HEK293 (cell line): ENCODE data around the gene NT5DC3.

Experiments
- CTCF ChIA-PET: fragments of 350-600 bp; formaldehyde crosslinking; extraction: SDS; loops from one replicate; lab custom pipeline; 2021; ENCODE audit warnings: antibody characterized with exemption; lab: Yijun Ruan, JAX
- POLR2A ChIA-PET: fragments of 300-600 bp; formaldehyde crosslinking; extraction: SDS; loops from one replicate; lab custom pipeline; 2020; ENCODE audit warnings: antibody characterized with exemption, inconsistent platforms; lab: Yijun Ruan, JAX
- H3K27ac ChIP-seq: fragments of 200-500 bp; sonication (Bioruptor generic); 2 replicates; pipeline ENCODE4 v1.5.1; 2014; ENCODE audit warnings: low read depth, low read length, control low read depth, inconsistent platforms; ENCODE audit errors: extremely low read depth
- H3K36me3 ChIP-seq, 2 experiments: fragments of 200-500 bp in 1 of 2; sonication (Bioruptor generic) in 1 of 2; 1 replicate in 1 of 2; 2 replicates in 1 of 2; pipeline ENCODE4 v1.5.1; 2014 to 2017; ENCODE audit warnings: inconsistent platforms in 2 of 2, low read length in 2 of 2; ENCODE audit not compliant: control insufficient read depth in 2 of 2, insufficient read depth in 1 of 2
- H3K4me1 ChIP-seq: fragments of 200-500 bp; sonication (Bioruptor generic); 2 replicates; pipeline ENCODE4 v1.5.1; 2014; ENCODE audit warnings: mild to moderate bottlenecking, low read length, inconsistent platforms; ENCODE audit not compliant: control insufficient read depth, insufficient read depth
- H3K4me3 ChIP-seq: 2 replicates; pipeline ENCODE4 v1.5.1; 2011; ENCODE audit warnings: low read depth, mild to moderate bottlenecking, control low read depth, low read length, moderate library complexity
- H3K9me3 ChIP-seq: fragments of 200-500 bp; sonication (Bioruptor generic); 2 replicates; pipeline ENCODE4 v1.5.1; 2014; ENCODE audit warnings: low read depth, low read length, inconsistent platforms; ENCODE audit not compliant: control insufficient read depth, insufficient read depth
- AEBP2 ChIP-seq: fragments of 450-650 bp; formaldehyde crosslinking; IDR thresholded peaks from 2 replicates; pipeline ENCODE4 v1.5.1; 2016; ENCODE audit warnings: missing biosample characterization, missing genetic modification characterization, borderline replicate concordance
- GLI2 ChIP-seq: fragments of 450-650 bp; formaldehyde crosslinking; IDR thresholded peaks from 2 replicates; pipeline ENCODE4; 2017; ENCODE audit warnings: missing biosample characterization, missing genetic modification characterization, low read depth, borderline replicate concordance
- GLIS1 ChIP-seq: fragments of 450-650 bp; formaldehyde crosslinking; IDR thresholded peaks from 2 replicates; pipeline ENCODE4 v1.5.1; 2016; ENCODE audit warnings: missing biosample characterization, missing genetic modification characterization
- KLF1 ChIP-seq: fragments of 450-650 bp; formaldehyde crosslinking; IDR thresholded peaks from 2 replicates; pipeline ENCODE4 v1.5.1; 2016; ENCODE audit warnings: missing biosample characterization, missing genetic modification characterization
- TRIM28 ChIP-seq: IDR thresholded peaks from 2 replicates; pipeline ENCODE4 v1.6.1; 2011; ENCODE audit warnings: low read length, control low read depth, borderline replicate concordance
- ZBTB17 ChIP-seq: fragments of 450-650 bp; formaldehyde crosslinking; IDR thresholded peaks from 2 replicates; pipeline ENCODE4 v1.5.1; 2016; ENCODE audit warnings: missing biosample characterization, missing genetic modification characterization
- ZBTB26 ChIP-seq: fragments of 450-650 bp; formaldehyde crosslinking; optimal IDR thresholded peaks from 2 replicates; pipeline ENCODE3; 2016; ENCODE audit warnings: missing biosample characterization, mild to moderate bottlenecking, missing genetic modification characterization
- ZNF112 ChIP-seq: fragments of 450-650 bp; formaldehyde crosslinking; IDR thresholded peaks from 2 replicates; pipeline ENCODE4 v1.5.0; 2017; ENCODE audit warnings: missing biosample characterization, missing genetic modification characterization
- ZNF214 ChIP-seq: fragments of 450-650 bp; formaldehyde crosslinking; IDR thresholded peaks from 2 replicates; pipeline ENCODE4 v1.5.1; 2017; ENCODE audit warnings: missing biosample characterization, mild to moderate bottlenecking, missing genetic modification characterization, borderline replicate concordance
- ZNF24 ChIP-seq: fragments of 450-650 bp; formaldehyde crosslinking; IDR thresholded peaks from 2 replicates; pipeline ENCODE4 v1.5.1; 2016; ENCODE audit warnings: missing biosample characterization, missing genetic modification characterization
- ZNF362 ChIP-seq: fragments of 450-650 bp; formaldehyde crosslinking; IDR thresholded peaks from 2 replicates; pipeline ENCODE4 v1.5.1; 2016; ENCODE audit warnings: missing biosample characterization, missing genetic modification characterization
- ZNF366 ChIP-seq: fragments of 450-650 bp; formaldehyde crosslinking; conservative IDR thresholded peaks from 2 replicates; pipeline ENCODE4 v1.5.1; 2016; ENCODE audit warnings: missing biosample characterization, missing genetic modification characterization
- ZNF501 ChIP-seq: fragments of 450-650 bp; formaldehyde crosslinking; IDR thresholded peaks from 2 replicates; pipeline ENCODE4 v1.5.1; 2016; ENCODE audit warnings: missing biosample characterization, missing genetic modification characterization
- ZNF510 ChIP-seq: fragments of 450-650 bp; formaldehyde crosslinking; IDR thresholded peaks from 2 replicates; pipeline ENCODE4 v1.5.1; 2018; ENCODE audit warnings: mild to moderate bottlenecking, missing genetic modification characterization, missing biosample characterization; ENCODE audit not compliant: insufficient replicate concordance
- ZNF549 ChIP-seq: fragments of 450-650 bp; IDR thresholded peaks from 2 replicates; pipeline ENCODE4 v1.5.1; 2018; ENCODE audit warnings: missing biosample characterization, missing genetic modification characterization, mild to moderate bottlenecking, inconsistent platforms, moderate library complexity
- ZNF555 ChIP-seq: fragments of 450-650 bp; formaldehyde crosslinking; conservative IDR thresholded peaks from 2 replicates; pipeline ENCODE4 v1.5.1; 2017; ENCODE audit warnings: missing biosample characterization, mild to moderate bottlenecking, missing genetic modification characterization, inconsistent platforms
- ZNF558 ChIP-seq: fragments of 450-650 bp; formaldehyde crosslinking; IDR thresholded peaks from 2 replicates; pipeline ENCODE4 v1.5.1; 2016; ENCODE audit warnings: missing biosample characterization, missing genetic modification characterization
- ZNF560 ChIP-seq: fragments of 450-650 bp; formaldehyde crosslinking; IDR thresholded peaks from 2 replicates; pipeline ENCODE4 v1.5.1; 2017; ENCODE audit warnings: missing biosample characterization, missing genetic modification characterization, borderline replicate concordance
- ZNF610 ChIP-seq: fragments of 450-650 bp; formaldehyde crosslinking; IDR thresholded peaks from 2 replicates; pipeline ENCODE4 v1.5.1; 2016; ENCODE audit warnings: missing biosample characterization, missing genetic modification characterization, borderline replicate concordance
- ZNF792 ChIP-seq: fragments of 450-650 bp; formaldehyde crosslinking; IDR thresholded peaks from 2 replicates; pipeline ENCODE4 v1.5.1; 2016; ENCODE audit warnings: missing biosample characterization, missing genetic modification characterization
- ZSCAN30 ChIP-seq: fragments of 450-650 bp; IDR thresholded peaks from 2 replicates; pipeline ENCODE4 v1.5.1; 2018; ENCODE audit warnings: missing biosample characterization, mild to moderate bottlenecking, missing genetic modification characterization, moderate library complexity

The NT5DC3 gene

GRCh38 chr12:103783744-103784664, 57.0 kb downstream of the NT5DC3 start (continued):
- no peak for TF ChIP-seq ZNF362 (tag by site-specific recombination)

- POLR2A ChIA-PET = no interaction called here
- TF ChIP-seq ZNF501 = no peak
- TF ChIP-seq ZNF24 (tag by site-specific recombination) = no peak
- no peak for TF ChIP-seq ZNF549 (tag by site-specific recombination)
- no peak for TF ChIP-seq ZBTB17
- no peak for TF ChIP-seq TRIM28
- TF ChIP-seq ZNF112 = no peak
- TF ChIP-seq GLI2 = no peak
- TF ChIP-seq ZNF366 (tag by site-specific recombination) = no peak
- TF ChIP-seq ZNF558 = no peak
Measured at GRCh38 chr12:103782399-103782798, 58.6 kb downstream of the NT5DC3 start.

GRCh38 chr12:103780992-103781391, 60.0 kb downstream of the NT5DC3 start:
- Histone ChIP-seq H3K27ac (no peak overlapping the region), H3K36me3 (peaks cover 4 to 81% of the 10 kb centered on the region in 2 experiments), H3K9me3 (no peaks in the 10 kb centered on the region), H3K4me3 (no peak overlapping the region), H3K4me1 (no peaks in the 10 kb centered on the region)
- CTCF ChIA-PET = interaction anchor here (0.6 to 2.0 kb wide), 3 partner anchors 10 to 89 kb away, joined by 3 to 8 read pairs (median 5); no protein-coding TSS in a partner anchor
- POLR2A ChIA-PET = no interaction called here
- TF ChIP-seq ZSCAN30 (tag by site-specific recombination) (no peak), GLIS1 (no peak), ZNF792 (tag by site-specific recombination) (no peak), KLF1 (tag by site-specific recombination) (no peak), ZNF510 (tag by site-specific recombination) (no peak), ZNF610 (tag by site-specific recombination) (no peak), ZNF362 (tag by site-specific recombination) (no peak), ZBTB26 (no peak), AEBP2 (tag by site-specific recombination) (no peak), ZNF214 (tag by site-specific recombination) (no peak), ZNF555 (tag by site-specific recombination) (no peak), ZNF560 (tag by site-specific recombination) (no peak)

More at GRCh38 chr12:103782399-103782798, 58.6 kb downstream of the NT5DC3 start:
- Histone ChIP-seq H3K4me1 (no peaks in the 10 kb centered on the region), H3K9me3 (no peaks in the 10 kb centered on the region), H3K27ac (no peak overlapping the region), H3K4me3 (no peak overlapping the region), H3K36me3 (peaks cover 10 to 71% of the 10 kb centered on the region in 2 experiments)
- CTCF ChIA-PET = no interaction called here
